ENCODE measurements around the gene DGKB. TPM values are rescaled to one million over a fixed set of nuclear protein-coding genes. Genes with fewer than 3 reads are reported as not detected.

DGKB gene
- total RNA-seq, 4 donors from 2014 or later: 0.27 to 0.88 (median 0.76) TPM; not detected in 1

DNA sequence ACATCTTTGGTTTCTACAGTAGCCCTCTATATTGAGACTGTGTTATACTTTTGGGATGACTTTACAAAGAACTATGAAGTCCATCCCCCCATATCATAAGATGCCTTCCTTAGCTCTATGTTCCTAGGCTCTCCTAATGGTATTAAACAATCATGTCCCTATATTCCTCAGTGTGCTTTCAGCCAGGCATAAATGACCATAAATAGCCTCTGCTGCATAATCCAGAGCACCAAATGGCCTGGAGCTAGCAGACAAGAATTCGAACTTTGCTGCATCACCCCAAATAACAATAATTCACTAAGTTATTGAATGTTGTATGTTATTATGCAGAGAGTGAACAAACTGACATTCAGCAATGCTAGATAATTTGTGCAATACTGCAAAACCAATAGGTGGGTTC lies 405.2 kb downstream of the DGKB start:
- Histone ChIP-seq H3K4me3 (no peak overlapping the region), H3K36me3 (no peaks in the 10 kb centered on the region), H3K27me3 (no peaks in the 10 kb centered on the region), H3K9me3 (no peaks in the 10 kb centered on the region), H3K4me1 (no peaks in the 10 kb centered on the region), H3K27ac (no peak overlapping the region)
- DNase-seq: no peak
- TF ChIP-seq POLR2A (IDR thresholded peaks at IDR 0.05): no peak
- TF ChIP-seq, protein P1, sequence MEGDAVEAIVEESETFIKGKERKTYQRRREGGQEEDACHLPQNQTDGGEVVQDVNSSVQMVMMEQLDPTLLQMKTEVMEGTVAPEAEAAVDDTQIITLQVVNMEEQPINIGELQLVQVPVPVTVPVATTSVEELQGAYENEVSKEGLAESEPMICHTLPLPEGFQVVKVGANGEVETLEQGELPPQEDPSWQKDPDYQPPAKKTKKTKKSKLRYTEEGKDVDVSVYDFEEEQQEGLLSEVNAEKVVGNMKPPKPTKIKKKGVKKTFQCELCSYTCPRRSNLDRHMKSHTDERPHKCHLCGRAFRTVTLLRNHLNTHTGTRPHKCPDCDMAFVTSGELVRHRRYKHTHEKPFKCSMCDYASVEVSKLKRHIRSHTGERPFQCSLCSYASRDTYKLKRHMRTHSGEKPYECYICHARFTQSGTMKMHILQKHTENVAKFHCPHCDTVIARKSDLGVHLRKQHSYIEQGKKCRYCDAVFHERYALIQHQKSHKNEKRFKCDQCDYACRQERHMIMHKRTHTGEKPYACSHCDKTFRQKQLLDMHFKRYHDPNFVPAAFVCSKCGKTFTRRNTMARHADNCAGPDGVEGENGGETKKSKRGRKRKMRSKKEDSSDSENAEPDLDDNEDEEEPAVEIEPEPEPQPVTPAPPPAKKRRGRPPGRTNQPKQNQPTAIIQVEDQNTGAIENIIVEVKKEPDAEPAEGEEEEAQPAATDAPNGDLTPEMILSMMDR (IDR thresholded peaks at IDR 0.05): no peak

GRCh38 chr7:14495633-14496032 lies 406.9 kb downstream of the DGKB start:
- no peak overlapping the region for H3K27ac ChIP-seq
- no peaks in the 10 kb centered on the region for H3K27me3 ChIP-seq
- TF ChIP-seq POLR2A (IDR thresholded peaks at IDR 0.05): no peak
- TF ChIP-seq, protein P1 (IDR thresholded peaks at IDR 0.05): no peak
- H3K36me3 ChIP-seq: no peaks in the 10 kb centered on the region
- H3K9me3 ChIP-seq: no peaks in the 10 kb centered on the region
- no peak overlapping the region for H3K4me3 ChIP-seq
- H3K4me1 ChIP-seq: no peaks in the 10 kb centered on the region
- DNase-seq: no peak

DNA sequence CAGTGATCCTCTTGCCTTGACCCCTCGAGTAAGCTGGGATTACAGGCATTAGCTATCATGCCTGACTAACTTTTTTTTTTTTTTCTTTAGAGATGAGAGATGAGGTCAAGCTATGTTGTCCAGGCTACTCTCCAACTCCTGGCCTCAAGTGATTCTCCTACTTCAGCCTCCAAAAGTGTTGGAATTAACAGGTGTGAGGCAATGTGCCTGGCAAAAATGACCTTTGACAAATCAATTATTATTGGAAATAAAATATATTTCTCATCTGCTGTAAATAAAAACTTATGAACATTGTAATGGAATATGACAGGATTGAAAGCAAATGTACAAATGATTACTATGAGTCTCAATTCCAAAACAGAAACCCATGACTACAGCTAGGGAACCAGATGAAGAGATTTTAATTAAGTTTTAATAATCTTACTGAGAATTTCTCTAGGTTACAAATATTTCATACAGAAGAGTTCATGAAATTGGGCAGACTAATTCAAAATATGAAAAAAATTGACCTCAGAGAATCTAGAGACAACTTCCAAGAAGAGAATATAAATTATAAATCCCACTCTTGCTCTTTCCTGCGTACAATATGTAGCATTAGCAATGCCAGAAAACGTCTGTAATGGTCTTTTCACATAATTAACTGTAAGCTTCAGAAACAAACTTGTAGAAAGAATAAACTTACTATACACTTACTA lies 414.7 kb downstream of the DGKB start:
- Histone ChIP-seq H3K27me3 (no peaks in the 10 kb centered on the region), H3K36me3 (no peaks in the 10 kb centered on the region), H3K4me1 (no peaks in the 10 kb centered on the region), H3K9me3 (no peaks in the 10 kb centered on the region), H3K27ac (no peak overlapping the region), H3K4me3 (no peak overlapping the region)
- TF ChIP-seq, protein P1 (IDR thresholded peaks at IDR 0.05): no peak
- no peak for TF ChIP-seq POLR2A (IDR thresholded peaks at IDR 0.05)
- no peak for DNase-seq

GRCh38 chr7:14483663-14484062 lies 418.9 kb downstream of the DGKB start:
- Histone ChIP-seq H3K27me3 (no peaks in the 10 kb centered on the region), H3K4me1 (no peaks in the 10 kb centered on the region), H3K4me3 (no peak overlapping the region), H3K9me3 (no peaks in the 10 kb centered on the region), H3K36me3 (no peaks in the 10 kb centered on the region), H3K27ac (no peak overlapping the region)
- TF ChIP-seq, protein P1 (IDR thresholded peaks at IDR 0.05): no peak
- no peak for TF ChIP-seq POLR2A (IDR thresholded peaks at IDR 0.05)
- no peak for DNase-seq

DNA sequence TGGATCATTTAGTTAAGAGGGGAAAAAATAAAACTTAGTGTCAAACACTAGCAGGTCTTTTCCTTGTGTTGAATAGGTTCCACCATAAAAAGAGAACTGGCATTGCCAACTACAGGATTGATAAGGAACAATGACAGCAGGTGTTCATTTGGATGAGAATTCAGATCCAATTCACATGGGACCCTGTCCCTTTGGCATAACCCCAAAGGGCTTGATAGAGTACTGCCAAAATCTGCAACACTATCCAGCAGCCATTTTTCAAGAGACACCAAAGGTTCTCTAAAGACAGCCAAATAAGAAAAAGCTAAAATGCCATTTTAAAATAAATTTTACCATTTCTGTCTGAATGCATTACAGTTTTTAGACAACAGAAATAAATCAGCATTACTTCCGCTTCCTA lies 422.3 kb downstream of the DGKB start:
- Histone ChIP-seq H3K36me3 (no peaks in the 10 kb centered on the region), H3K4me3 (no peak overlapping the region), H3K27me3 (no peaks in the 10 kb centered on the region), H3K9me3 (no peaks in the 10 kb centered on the region), H3K4me1 (no peaks in the 10 kb centered on the region), H3K27ac (no peak overlapping the region)
- no peak for DNase-seq
- TF ChIP-seq, protein P1 (IDR thresholded peaks at IDR 0.05): no peak
- TF ChIP-seq POLR2A (IDR thresholded peaks at IDR 0.05): no peak
